HFFc6 (cell line): ENCODE results near the gene EPB41L1. TPM values are rescaled to one million over a fixed set of nuclear protein-coding genes. Genes with fewer than 3 reads are reported as not detected.
"Not testable (repeated sequence)": the region's sequence is repeated elsewhere in the genome, so short reads cannot be mapped to it uniquely, and the experiment has no call there.

Source experiments
- DNase-seq: peaks from one replicate; pipeline ENCODE4 v3.0.0-alpha.2; 2018
- H3K27ac Mint-ChIP-seq: 2 replicates; pipeline ENCODE4 v1.8.0; 2020; ENCODE audit warnings: mild to moderate bottlenecking, mixed read lengths
- H3K27me3 Mint-ChIP-seq: 2 replicates; pipeline ENCODE4 v1.8.0; 2021; ENCODE audit warnings: mild to moderate bottlenecking, moderate library complexity, mixed read lengths; ENCODE audit not compliant: insufficient read depth
- H3K36me3 Mint-ChIP-seq: 2 replicates; pipeline ENCODE4 v1.8.0; 2021; ENCODE audit warnings: low read depth, mixed read lengths
- H3K4me1 Mint-ChIP-seq: 2 replicates; pipeline ENCODE4 v1.8.0; 2020; ENCODE audit warnings: low read depth, mixed read lengths
- H3K4me3 Mint-ChIP-seq: 2 replicates; pipeline ENCODE4 v1.8.0; 2020; ENCODE audit warnings: mild to moderate bottlenecking, moderate library complexity, mixed read lengths
- H3K9me3 Mint-ChIP-seq: 2 replicates; pipeline ENCODE4 v1.8.0; 2020; ENCODE audit warnings: mild to moderate bottlenecking, mixed read lengths
- CTCF ChIP-seq: fragments of 200-600 bp; sonication (generic); IDR thresholded peaks from 2 replicates; pipeline ENCODE4 v1.5.0; 2021; ENCODE audit warnings: antibody characterized with exemption, mild to moderate bottlenecking
- total RNA-seq, 6 experiments: library from RNA; stranded (reverse); fragmentation: NEBNext Ultra II Directional; extraction: Animal tissue kit (Norgen Biotek cat#: 25700); gene quantifications; 2 replicates in 1 of 6; 3 replicates in 5 of 6; pipeline ENCODE4 v1.2.3, GENCODE V29; 2021

EPB41L1 gene
- total RNA-seq, 6 experiments from 2014 or later, result 41.9 to 51.0 (median 43.4) TPM

DNA sequence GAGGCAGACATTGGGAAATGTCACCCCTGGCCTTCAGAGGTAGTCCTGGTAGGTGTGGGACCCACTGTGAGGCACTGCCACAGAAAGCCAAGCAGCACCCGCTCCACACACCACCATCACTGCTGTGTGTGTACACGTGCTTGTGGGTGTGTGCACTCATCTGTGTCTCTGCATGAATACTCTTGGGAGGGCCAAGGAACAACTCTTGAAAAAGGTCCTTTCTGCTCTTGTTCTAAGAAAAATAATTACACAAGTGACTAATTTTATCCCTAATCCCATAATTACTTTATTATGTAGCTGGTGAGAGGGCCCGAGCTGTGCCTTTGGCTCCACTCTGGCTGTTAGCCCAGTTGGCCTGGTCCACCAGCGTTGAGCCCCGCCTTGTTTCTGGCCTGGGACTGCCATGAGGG is 21.7 kb upstream of the EPB41L1 start:
- Mint-ChIP-seq H3K27me3 (peaks cover 3% of the 10 kb centered on the region), H3K4me1 (peaks cover 23% of the 10 kb centered on the region), H3K4me3 (no peak overlapping the region), H3K36me3 (no peaks in the 10 kb centered on the region), H3K27ac (no peak overlapping the region), H3K9me3 (no peaks in the 10 kb centered on the region)
- DNase-seq, result no peak
- TF ChIP-seq CTCF, result no peak

DNA sequence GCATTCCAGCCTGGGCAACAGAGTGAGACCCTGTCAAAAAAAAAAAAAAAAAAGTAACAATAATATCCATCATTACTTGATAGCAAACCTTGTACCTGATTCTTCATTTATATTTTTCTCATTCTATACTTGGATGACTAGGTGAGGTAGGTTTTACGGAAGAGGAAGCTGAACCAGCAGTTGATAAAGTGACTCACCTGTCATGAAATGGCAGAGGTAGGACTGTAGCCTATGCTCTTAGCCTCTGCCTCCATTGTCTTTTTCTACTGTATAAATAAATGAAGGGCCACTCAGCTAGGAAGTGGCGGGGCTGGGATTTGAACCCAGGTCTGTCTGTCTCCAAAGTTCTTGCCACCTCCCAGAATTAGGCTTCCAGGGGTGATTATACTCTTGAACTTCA is 20.7 kb upstream of the EPB41L1 start:
- no peak for DNase-seq
- Mint-ChIP-seq H3K9me3 (no peaks in the 10 kb centered on the region), H3K4me1 (peaks cover 13% of the 10 kb centered on the region), H3K36me3 (no peaks in the 10 kb centered on the region), H3K27me3 (peaks cover 3% of the 10 kb centered on the region), H3K4me3 (no peak overlapping the region), H3K27ac (no peak overlapping the region)
- no peak for TF ChIP-seq CTCF

DNA sequence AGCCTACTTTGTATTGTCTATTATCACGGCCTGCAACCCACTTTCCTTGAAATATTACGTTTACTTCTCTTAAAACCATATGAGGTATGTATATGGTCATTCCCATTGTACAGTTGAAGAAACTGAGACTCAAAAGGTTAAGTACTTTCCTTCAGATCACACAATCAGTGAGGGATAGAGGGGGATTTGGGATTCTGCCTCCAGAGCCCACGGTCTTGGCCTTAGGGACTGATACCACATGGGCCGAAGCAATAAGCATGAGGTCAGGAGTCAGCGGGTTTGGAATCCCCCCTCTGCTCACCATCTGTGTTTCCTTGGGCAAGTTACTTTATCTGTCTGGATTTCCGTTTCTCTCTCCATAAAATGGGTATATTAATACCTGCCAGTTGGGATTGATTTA is 19.4 kb upstream of the EPB41L1 start:
- DNase-seq, result no peak
- Mint-ChIP-seq H3K27ac (no peak overlapping the region), H3K9me3 (no peaks in the 10 kb centered on the region), H3K27me3 (peaks cover 3% of the 10 kb centered on the region), H3K4me3 (no peak overlapping the region), H3K36me3 (no peaks in the 10 kb centered on the region), H3K4me1 (peaks cover 5% of the 10 kb centered on the region; the same call in 1 of the 2 replicates)
- no peak for TF ChIP-seq CTCF

- Mint-ChIP-seq H3K36me3 (no peaks in the 10 kb centered on the region), H3K27ac (no peak overlapping the region)
- DNase-seq, result no peak
These were observed 18.7 kb upstream of the EPB41L1 start for GRCh38 chr20:36135821-36136220.

DNA sequence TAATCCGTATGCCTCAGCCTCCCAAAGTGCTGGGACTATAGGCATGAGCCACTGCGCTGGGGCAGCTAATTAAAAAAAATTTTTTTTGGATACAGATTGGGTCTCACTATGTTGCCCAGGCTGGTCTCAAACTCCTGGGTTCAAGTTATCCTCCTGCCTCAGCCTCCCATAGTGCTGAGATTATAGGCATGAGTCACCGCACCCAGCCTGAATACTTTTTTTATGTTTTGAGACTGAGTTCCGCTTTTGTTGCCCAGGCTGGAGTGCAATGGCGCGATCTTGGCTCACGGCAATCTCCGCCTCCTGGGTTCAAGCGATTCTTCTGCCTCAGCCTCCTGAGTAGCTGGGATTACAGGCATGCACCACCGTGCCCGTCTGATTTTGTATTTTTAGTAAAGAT is 17.2 kb upstream of the EPB41L1 start:
- not testable (repeated sequence) for H3K36me3 Mint-ChIP-seq, DNase-seq

More at GRCh38 chr20:36135821-36136220, 18.7 kb upstream of the EPB41L1 start:
- H3K9me3 Mint-ChIP-seq, result no peaks in the 10 kb centered on the region
- no peaks in the 10 kb centered on the region for H3K4me1 Mint-ChIP-seq
- no peak overlapping the region for H3K4me3 Mint-ChIP-seq
- TF ChIP-seq CTCF, result no peak
- peaks cover 3% of the 10 kb centered on the region for H3K27me3 Mint-ChIP-seq

GRCh38 chr20:36141310-36141709 is 13.2 kb upstream of the EPB41L1 start:
- H3K27me3 Mint-ChIP-seq, result peaks cover 22% of the 10 kb centered on the region
- H3K36me3 Mint-ChIP-seq, result no peaks in the 10 kb centered on the region
- peaks cover 13% of the 10 kb centered on the region for H3K4me1 Mint-ChIP-seq
- DNase-seq, result no peak
- no peaks in the 10 kb centered on the region for H3K9me3 Mint-ChIP-seq
- no peak overlapping the region for H3K4me3 Mint-ChIP-seq
- H3K27ac Mint-ChIP-seq, result no peak overlapping the region
- TF ChIP-seq CTCF, result peak; percentile 22; the same call in 1 of the 2 replicates

More for the DNA sequence above, 17.2 kb upstream of the EPB41L1 start:
- H3K4me3 Mint-ChIP-seq, H3K27me3 Mint-ChIP-seq, H3K27ac Mint-ChIP-seq, H3K9me3 Mint-ChIP-seq, H3K4me1 Mint-ChIP-seq: not testable (repeated sequence)
